ENCODE results near the gene SLC22A15.

The SLC22A15 gene

GRCh38 chr1:115976062-115976920, at the start of gene SLC22A15:
Gene SLC22A15 (plus strand): TSS chr1:115976513. CDS start chr1:115976628, 115 bp downstream.
- Histone ChIP-seq H3K4me3 (ENCODE audit: low read length) (peak within 1 kb of the TSS; percentile 77), H3K4me1 (ENCODE audit: insufficient read depth, low read length) (peaks cover 10% of the 10 kb centered on the region), H3K9ac (ENCODE audit: low read depth, low read length) (peak within 1 kb of the TSS; percentile 68; the same call in 1 of the 2 replicates), H3K36me3 (ENCODE audit: insufficient read depth, low read depth, low read length) (no peaks in the 10 kb centered on the region), H3K27ac (ENCODE audit: low read length) (no peak within 1 kb of the TSS), H3K9me3 (ENCODE audit: insufficient read depth, low read depth, low read length) (no peaks in the 10 kb centered on the region), H3K27me3 (ENCODE audit: insufficient read depth, low read length) (peaks cover 5% of the 10 kb centered on the region; the same call in 1 of the 2 replicates)

GRCh38 chr1:115927971-115928370, 48.3 kb upstream of the SLC22A15 start:
- Histone ChIP-seq H3K9ac (ENCODE audit: low read depth, low read length) (no peak overlapping the region), H3K27me3 (ENCODE audit: insufficient read depth, low read length) (no peaks in the 10 kb centered on the region)

GRCh38 chr1:115929881-115930280, 46.4 kb upstream of the SLC22A15 start:
- no peak overlapping the region for H3K4me3 ChIP-seq (ENCODE audit: low read length)
- H3K9me3 ChIP-seq (ENCODE audit: insufficient read depth, low read depth, low read length): no peaks in the 10 kb centered on the region
- H3K9ac ChIP-seq (ENCODE audit: low read depth, low read length): no peak overlapping the region
- H3K36me3 ChIP-seq (ENCODE audit: insufficient read depth, low read depth, low read length): no peaks in the 10 kb centered on the region
- no peak overlapping the region for H3K27ac ChIP-seq (ENCODE audit: low read length)
- peaks cover 16% of the 10 kb centered on the region; the same call in 1 of the 2 replicates for H3K4me1 ChIP-seq (ENCODE audit: insufficient read depth, low read length)
- no peaks in the 10 kb centered on the region for H3K27me3 ChIP-seq (ENCODE audit: insufficient read depth, low read length)

More at GRCh38 chr1:115927971-115928370, 48.3 kb upstream of the SLC22A15 start:
- Histone ChIP-seq H3K27ac (ENCODE audit: low read length) (no peak overlapping the region), H3K36me3 (ENCODE audit: insufficient read depth, low read depth, low read length) (no peaks in the 10 kb centered on the region), H3K4me3 (ENCODE audit: low read length) (no peak overlapping the region), H3K4me1 (ENCODE audit: insufficient read depth, low read length) (peaks cover 31% of the 10 kb centered on the region), H3K9me3 (ENCODE audit: insufficient read depth, low read depth, low read length) (no peaks in the 10 kb centered on the region)

GRCh38 chr1:115933625-115934024, 42.7 kb upstream of the SLC22A15 start:
- no peaks in the 10 kb centered on the region for H3K27me3 ChIP-seq (ENCODE audit: insufficient read depth, low read length)
- H3K4me3 ChIP-seq (ENCODE audit: low read length): no peak overlapping the region
- no peaks in the 10 kb centered on the region for H3K36me3 ChIP-seq (ENCODE audit: insufficient read depth, low read depth, low read length)
- no peak overlapping the region for H3K27ac ChIP-seq (ENCODE audit: low read length)
- H3K9me3 ChIP-seq (ENCODE audit: insufficient read depth, low read depth, low read length): no peaks in the 10 kb centered on the region
- H3K9ac ChIP-seq (ENCODE audit: low read depth, low read length): no peak overlapping the region
- peaks cover 12% of the 10 kb centered on the region; the same call in 1 of the 2 replicates for H3K4me1 ChIP-seq (ENCODE audit: insufficient read depth, low read length)

GRCh38 chr1:115939455-115939854, 36.9 kb upstream of the SLC22A15 start:
- Histone ChIP-seq H3K36me3 (ENCODE audit: insufficient read depth, low read depth, low read length) (no peaks in the 10 kb centered on the region), H3K4me1 (ENCODE audit: insufficient read depth, low read length) (peaks cover 4% of the 10 kb centered on the region; the same call in 1 of the 2 replicates), H3K27ac (ENCODE audit: low read length) (no peak overlapping the region), H3K9me3 (ENCODE audit: insufficient read depth, low read depth, low read length) (no peaks in the 10 kb centered on the region), H3K9ac (ENCODE audit: low read depth, low read length) (no peak overlapping the region), H3K4me3 (ENCODE audit: low read length) (no peak overlapping the region), H3K27me3 (ENCODE audit: insufficient read depth, low read length) (no peaks in the 10 kb centered on the region)

- Histone ChIP-seq H3K9ac (ENCODE audit: low read depth, low read length) (no peak overlapping the region), H3K36me3 (ENCODE audit: insufficient read depth, low read depth, low read length) (no peaks in the 10 kb centered on the region), H3K4me1 (ENCODE audit: insufficient read depth, low read length) (peaks cover 4% of the 10 kb centered on the region; the same call in 1 of the 2 replicates), H3K27me3 (ENCODE audit: insufficient read depth, low read length) (no peaks in the 10 kb centered on the region), H3K9me3 (ENCODE audit: insufficient read depth, low read depth, low read length) (no peaks in the 10 kb centered on the region), H3K27ac (ENCODE audit: low read length) (no peak overlapping the region), H3K4me3 (ENCODE audit: low read length) (no peak overlapping the region)
Measured at GRCh38 chr1:115946116-115946515, 30.2 kb upstream of the SLC22A15 start.

GRCh38 chr1:115949156-115949555, 27.2 kb upstream of the SLC22A15 start:
- Histone ChIP-seq H3K9me3 (ENCODE audit: insufficient read depth, low read depth, low read length) (no peaks in the 10 kb centered on the region), H3K4me1 (ENCODE audit: insufficient read depth, low read length) (peaks cover 11% of the 10 kb centered on the region; the same call in 1 of the 2 replicates), H3K27ac (ENCODE audit: low read length) (no peak overlapping the region), H3K9ac (ENCODE audit: low read depth, low read length) (no peak overlapping the region), H3K36me3 (ENCODE audit: insufficient read depth, low read depth, low read length) (no peaks in the 10 kb centered on the region), H3K4me3 (ENCODE audit: low read length) (no peak overlapping the region), H3K27me3 (ENCODE audit: insufficient read depth, low read length) (no peaks in the 10 kb centered on the region)

GRCh38 chr1:115951560-115951959, 24.8 kb upstream of the SLC22A15 start:
- Histone ChIP-seq H3K4me3 (ENCODE audit: low read length) (no peak overlapping the region), H3K27ac (ENCODE audit: low read length) (no peak overlapping the region), H3K9me3 (ENCODE audit: insufficient read depth, low read depth, low read length) (no peaks in the 10 kb centered on the region), H3K27me3 (ENCODE audit: insufficient read depth, low read length) (no peaks in the 10 kb centered on the region), H3K9ac (ENCODE audit: low read depth, low read length) (no peak overlapping the region), H3K36me3 (ENCODE audit: insufficient read depth, low read depth, low read length) (no peaks in the 10 kb centered on the region), H3K4me1 (ENCODE audit: insufficient read depth, low read length) (peaks cover 12% of the 10 kb centered on the region; the same call in 1 of the 2 replicates)

- Histone ChIP-seq H3K9me3 (ENCODE audit: insufficient read depth, low read depth, low read length) (no peaks in the 10 kb centered on the region), H3K27ac (ENCODE audit: low read length) (no peak overlapping the region), H3K4me1 (ENCODE audit: insufficient read depth, low read length) (peaks cover 12% of the 10 kb centered on the region; the same call in 1 of the 2 replicates), H3K36me3 (ENCODE audit: insufficient read depth, low read depth, low read length) (no peaks in the 10 kb centered on the region), H3K4me3 (ENCODE audit: low read length) (no peak overlapping the region), H3K9ac (ENCODE audit: low read depth, low read length) (no peak overlapping the region), H3K27me3 (ENCODE audit: insufficient read depth, low read length) (no peaks in the 10 kb centered on the region)
Measured at GRCh38 chr1:115952547-115952946, 23.8 kb upstream of the SLC22A15 start.

- H3K9me3 ChIP-seq (ENCODE audit: insufficient read depth, low read depth, low read length): no peaks in the 10 kb centered on the region
- H3K36me3 ChIP-seq (ENCODE audit: insufficient read depth, low read depth, low read length): no peaks in the 10 kb centered on the region
- peaks cover 12% of the 10 kb centered on the region; the same call in 1 of the 2 replicates for H3K4me1 ChIP-seq (ENCODE audit: insufficient read depth, low read length)
- H3K27ac ChIP-seq (ENCODE audit: low read length): no peak overlapping the region
- H3K4me3 ChIP-seq (ENCODE audit: low read length): no peak overlapping the region
- H3K9ac ChIP-seq (ENCODE audit: low read depth, low read length): no peak overlapping the region
- H3K27me3 ChIP-seq (ENCODE audit: insufficient read depth, low read length): no peaks in the 10 kb centered on the region
Measured at GRCh38 chr1:115953180-115953579, 23.1 kb upstream of the SLC22A15 start.

- H3K27ac ChIP-seq (ENCODE audit: low read length): no peak overlapping the region
- H3K9me3 ChIP-seq (ENCODE audit: insufficient read depth, low read depth, low read length): no peaks in the 10 kb centered on the region
- no peak overlapping the region for H3K4me3 ChIP-seq (ENCODE audit: low read length)
- no peaks in the 10 kb centered on the region for H3K36me3 ChIP-seq (ENCODE audit: insufficient read depth, low read depth, low read length)
- H3K9ac ChIP-seq (ENCODE audit: low read depth, low read length): no peak overlapping the region
- H3K27me3 ChIP-seq (ENCODE audit: insufficient read depth, low read length): no peaks in the 10 kb centered on the region
- H3K4me1 ChIP-seq (ENCODE audit: insufficient read depth, low read length): peaks cover 12% of the 10 kb centered on the region; the same call in 1 of the 2 replicates
Measured at GRCh38 chr1:115954684-115955083, 21.6 kb upstream of the SLC22A15 start.

GRCh38 chr1:115955228-115955627, 21.1 kb upstream of the SLC22A15 start:
- H3K9me3 ChIP-seq (ENCODE audit: insufficient read depth, low read depth, low read length): no peaks in the 10 kb centered on the region

More at GRCh38 chr1:115955228-115955627, 21.1 kb upstream of the SLC22A15 start:
- no peak overlapping the region for H3K9ac ChIP-seq (ENCODE audit: low read depth, low read length)
- H3K36me3 ChIP-seq (ENCODE audit: insufficient read depth, low read depth, low read length): no peaks in the 10 kb centered on the region
- no peak overlapping the region for H3K4me3 ChIP-seq (ENCODE audit: low read length)
- no peak overlapping the region for H3K27ac ChIP-seq (ENCODE audit: low read length)
- H3K4me1 ChIP-seq (ENCODE audit: insufficient read depth, low read length): peaks cover 15% of the 10 kb centered on the region; the same call in 1 of the 2 replicates
- no peaks in the 10 kb centered on the region for H3K27me3 ChIP-seq (ENCODE audit: insufficient read depth, low read length)
